CD4-positive, alpha-beta memory T cell (primary cell): ENCODE data around the gene HOXD10. TPM values are rescaled to one million over a fixed set of nuclear protein-coding genes. Genes with fewer than 3 reads are reported as not detected.
A peak's percentile ranks its signal among the peaks of the same experiment; 100 is the strongest.

ENCODE experiments used
- CTCF ChIA-PET: fragments of 350-600 bp; sonication (Branson Sonifier 250); formaldehyde crosslinking; loops from one replicate; lab custom pipeline; 2021; ENCODE audit warnings: inconsistent platforms; ENCODE audit not compliant: partially characterized antibody; lab: Charles Lee
- POLR2A ChIA-PET: fragments of 350-600 bp; sonication (Branson Sonifier 250); formaldehyde crosslinking; loops from one replicate; lab custom pipeline; 2021; ENCODE audit not compliant: partially characterized antibody; lab: Charles Lee
- DNase-seq, 5 donors: peaks; one replicate each; pipeline versions ENCODE4 v3.0.0 to v3.0.0-alpha.2; 2020 to 2022; ENCODE audit warnings: mixed read lengths in 1 of 5
- H3K27ac ChIP-seq: one replicate; pipeline ENCODE4 v1.7.0; 2013; ENCODE audit warnings: low read depth, low read length
- H3K27me3 ChIP-seq: 2 replicates; pipeline ENCODE4 v1.7.0; 2013; ENCODE audit warnings: mild to moderate bottlenecking, low read length, moderate library complexity; ENCODE audit not compliant: insufficient read depth
- H3K36me3 ChIP-seq: 2 replicates; pipeline ENCODE4 v1.7.0; 2013; ENCODE audit warnings: mild to moderate bottlenecking, low read length, moderate library complexity; ENCODE audit not compliant: insufficient read depth
- H3K4me1 ChIP-seq: 2 replicates; pipeline ENCODE4 v1.7.0; 2013; ENCODE audit warnings: mild to moderate bottlenecking, low read length, moderate library complexity; ENCODE audit not compliant: insufficient read depth
- H3K4me3 ChIP-seq, 2 donors: one replicate each; pipeline ENCODE4 v1.7.0; 2013; ENCODE audit warnings: low read length in 2 of 2, mild to moderate bottlenecking in 1 of 2
- H3K9me3 ChIP-seq, 2 donors: one replicate each; pipeline ENCODE4 v1.7.0; 2013; ENCODE audit warnings: low read length in 2 of 2, control low read depth in 1 of 2; ENCODE audit not compliant: control insufficient read depth in 1 of 2
- H3K27ac Mint-ChIP-seq, 7 donors: one replicate each; pipeline ENCODE4 v1.8.0; 2020 to 2021; ENCODE audit warnings: mixed read lengths in 7 of 7, mild to moderate bottlenecking in 6 of 7, inconsistent platforms in 3 of 7, moderate library complexity in 3 of 7
- H3K27me3 Mint-ChIP-seq, 2 donors: one replicate each; pipeline ENCODE4 v1.8.0; 2020 to 2021; ENCODE audit warnings: mixed read lengths in 2 of 2
- H3K36me3 Mint-ChIP-seq, 2 donors: one replicate each; pipeline ENCODE4 v1.8.0; 2020 to 2021; ENCODE audit warnings: mixed read lengths in 2 of 2, inconsistent platforms in 1 of 2, mild to moderate bottlenecking in 1 of 2
- H3K4me1 Mint-ChIP-seq, 4 donors: one replicate each; pipeline ENCODE4 v1.8.0; 2020 to 2021; ENCODE audit warnings: mixed read lengths in 4 of 4, mild to moderate bottlenecking in 1 of 4
- H3K4me3 Mint-ChIP-seq, 8 donors: one replicate each; pipeline ENCODE4 v1.8.0; 2020 to 2021; ENCODE audit warnings: mixed read lengths in 8 of 8, mild to moderate bottlenecking in 7 of 8, moderate library complexity in 6 of 8, inconsistent platforms in 3 of 8
- H3K9me3 Mint-ChIP-seq, 8 donors: one replicate each; pipeline ENCODE4 v1.8.0; 2020 to 2021; ENCODE audit warnings: mixed read lengths in 8 of 8, mild to moderate bottlenecking in 5 of 8, inconsistent platforms in 3 of 8, moderate library complexity in 1 of 8
- intact Hi-C: fragments of 100-400 bp; cut with micrococcal nuclease; formaldehyde crosslinking; loops from one replicate; pipeline ENCODE4 v1.15.1; 2023
- polyA plus RNA-seq, 2 donors: library from polyadenylated mRNA; unstranded; fragments of 300-500 nt; fragmentation: Illumina TruSeq; gene quantifications; one replicate each; pipeline ENCODE4 v1.2.3, GENCODE V29; 2021
- total RNA-seq, 2 experiments: library from RNA; stranded (reverse); gene quantifications; one replicate each; pipeline ENCODE4 v1.2.3, GENCODE V29; 2021

Gene HOXD10
- total and polyA plus RNA-seq, 4 experiments from 2014 or later: not detected

DNA sequence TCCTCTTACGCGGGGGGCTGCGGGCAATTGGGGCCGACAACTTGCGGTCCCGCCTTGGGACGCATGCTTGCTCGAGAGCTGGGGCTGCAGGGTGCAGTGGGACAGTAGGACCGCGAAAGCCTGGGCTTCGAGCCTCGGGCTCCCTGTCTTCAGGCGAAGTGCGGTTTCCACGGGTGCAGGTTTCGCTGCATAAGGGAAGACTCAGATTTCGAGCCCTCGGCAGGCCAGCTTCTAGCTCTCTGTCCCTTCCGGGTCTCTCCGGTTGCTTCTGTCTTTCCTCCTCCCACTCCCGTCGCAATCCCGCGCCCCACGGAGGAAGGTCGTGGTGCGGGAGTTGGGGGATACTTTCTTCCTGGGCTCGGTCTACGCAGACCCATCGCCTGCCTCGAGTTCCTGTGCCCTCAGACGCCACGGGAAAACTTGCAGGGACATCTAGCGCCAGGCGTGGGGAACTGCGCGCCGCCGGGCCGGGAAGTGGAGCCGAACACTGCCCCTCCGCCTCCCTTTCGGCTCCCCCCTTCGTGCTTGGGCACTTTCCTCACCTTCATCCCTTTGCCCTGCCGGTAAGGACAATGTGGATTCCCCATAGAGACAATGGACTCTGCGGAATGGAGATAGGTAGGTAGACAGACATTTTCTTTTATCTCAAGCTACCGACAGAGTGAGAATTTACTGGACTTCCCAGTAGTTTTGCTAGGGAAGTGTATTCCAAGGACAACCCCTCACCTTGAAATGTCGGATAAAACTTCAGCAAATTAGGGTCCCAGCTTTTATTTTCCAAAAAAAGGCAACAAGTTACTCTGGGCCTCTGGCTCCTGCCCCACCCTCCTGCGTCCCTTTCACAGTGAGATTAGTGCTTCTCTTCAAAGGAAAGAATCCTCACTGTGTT, 28.3 kb upstream of the HOXD10 start:
- POLR2A ChIA-PET: interaction anchor here (0.7 kb wide), 1 partner anchor 11 kb away, joined by 3 read pairs; the partner anchor contains the start of gene HOXD12
- CTCF ChIA-PET: interaction anchor here (1.4 to 1.8 kb wide), 2 partner anchors 9 to 398 kb away, joined by 5 to 6 read pairs; no protein-coding TSS in a partner anchor
- DNase-seq: no peak

DNA sequence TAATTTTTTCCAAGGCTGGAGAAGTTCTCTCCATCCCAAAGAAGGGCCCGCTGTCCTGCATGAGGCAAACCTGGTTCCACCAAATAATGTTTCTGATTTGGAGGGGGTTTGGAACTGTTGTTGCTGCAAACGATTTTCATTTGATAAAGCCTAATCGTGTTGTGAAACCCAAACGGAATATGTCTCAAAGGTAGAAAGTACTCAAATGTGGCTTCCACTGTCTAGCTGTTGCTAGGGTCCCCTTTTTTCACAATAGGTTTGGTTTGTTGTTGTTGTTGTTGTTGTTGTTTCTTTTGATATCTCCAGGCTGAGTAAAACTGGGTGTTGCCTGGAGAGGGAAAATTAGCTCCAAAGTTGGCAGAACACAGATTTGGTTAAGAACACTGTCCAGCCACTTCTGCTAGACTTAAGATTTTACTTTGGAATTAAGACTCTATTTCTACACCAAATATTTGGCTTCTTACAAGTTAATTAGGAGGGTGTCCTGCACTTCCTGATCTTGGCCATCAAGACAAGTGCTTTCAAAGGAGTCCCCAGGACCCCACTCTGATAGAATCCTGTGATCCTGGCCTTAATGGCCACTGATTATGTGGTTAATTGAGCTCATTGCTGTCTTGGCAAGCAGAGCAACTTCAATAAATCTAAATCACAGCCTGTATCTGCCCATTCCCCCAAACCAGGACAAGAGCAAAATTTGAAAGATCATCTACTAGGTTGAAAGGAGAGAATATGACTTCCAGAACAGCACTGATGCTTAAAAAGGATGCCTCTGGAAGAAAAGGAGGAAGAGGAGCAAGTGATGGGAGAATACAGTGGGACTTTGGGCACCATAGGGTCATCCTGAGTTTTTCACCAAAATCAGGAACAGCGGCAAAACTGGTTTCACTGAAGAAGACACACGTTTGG, 27.4 kb upstream of the HOXD10 start:
- DNase-seq: no peak
- H3K4me3 ChIP-seq: no peak overlapping the region
- peaks cover 16% of the 10 kb centered on the region for H3K4me1 ChIP-seq
- ChIA-PET POLR2A (interaction anchor here (0.7 kb wide), 1 partner anchor 10 kb away, joined by 3 read pairs; the partner anchor contains the start of gene HOXD12), CTCF (interaction anchor here (0.5 to 1.8 kb wide), 3 partner anchors 8 to 583 kb away, joined by 3 to 6 read pairs (median 5); no protein-coding TSS in a partner anchor)
- Mint-ChIP-seq H3K27me3 (peaks cover 68 to 76% of the 10 kb centered on the region in 2 donors), H3K4me1 (peaks cover 8 to 67% (median 23%) of the 10 kb centered on the region in 4 donors), H3K36me3 (peaks cover 7 to 9% of the 10 kb centered on the region in 2 donors), H3K27ac (peak overlapping the region in 2 of 7 donors; percentile 46 to 57), H3K4me3 (peak overlapping the region in 2 of 8 donors; percentile 4 to 13), H3K9me3 (peaks cover 0 to 60% (median 43%) of the 10 kb centered on the region in 8 donors)
- intact Hi-C loops: loop anchor here (1.0 to 2.0 kb wide), 2 partner anchors 7 to 398 kb away; no protein-coding TSS in a partner anchor
- H3K27ac ChIP-seq: no peak overlapping the region
- no peaks in the 10 kb centered on the region for H3K36me3 ChIP-seq
- no peaks in the 10 kb centered on the region for H3K9me3 ChIP-seq
- H3K27me3 ChIP-seq: peaks cover 88% of the 10 kb centered on the region

More for the DNA sequence above, 28.3 kb upstream of the HOXD10 start:
- H3K27me3 Mint-ChIP-seq: peaks cover 68 to 76% of the 10 kb centered on the region in 2 donors
- H3K9me3 ChIP-seq: no peaks in the 10 kb centered on the region
- H3K27ac ChIP-seq: no peak overlapping the region
- peaks cover 11% of the 10 kb centered on the region for H3K4me1 ChIP-seq
- peak overlapping the region in 1 of 2 donors; percentile 22 for H3K4me3 ChIP-seq
- H3K36me3 Mint-ChIP-seq: peaks cover 7 to 9% of the 10 kb centered on the region in 2 donors
- H3K4me1 Mint-ChIP-seq: peaks cover 8 to 64% (median 18%) of the 10 kb centered on the region in 4 donors
- no peaks in the 10 kb centered on the region for H3K36me3 ChIP-seq
- peaks cover 88% of the 10 kb centered on the region for H3K27me3 ChIP-seq
- H3K27ac Mint-ChIP-seq: peak overlapping the region in 5 of 7 donors; percentile 17 to 91 (median 57)
- intact Hi-C loops: loop anchor here (1.0 to 2.0 kb wide), 2 partner anchors 8 to 397 kb away; no protein-coding TSS in a partner anchor
- H3K4me3 Mint-ChIP-seq: peak overlapping the region; percentile 44 to 79 (median 67)
- H3K9me3 Mint-ChIP-seq: peaks cover 0 to 60% (median 47%) of the 10 kb centered on the region in 8 donors

DNA sequence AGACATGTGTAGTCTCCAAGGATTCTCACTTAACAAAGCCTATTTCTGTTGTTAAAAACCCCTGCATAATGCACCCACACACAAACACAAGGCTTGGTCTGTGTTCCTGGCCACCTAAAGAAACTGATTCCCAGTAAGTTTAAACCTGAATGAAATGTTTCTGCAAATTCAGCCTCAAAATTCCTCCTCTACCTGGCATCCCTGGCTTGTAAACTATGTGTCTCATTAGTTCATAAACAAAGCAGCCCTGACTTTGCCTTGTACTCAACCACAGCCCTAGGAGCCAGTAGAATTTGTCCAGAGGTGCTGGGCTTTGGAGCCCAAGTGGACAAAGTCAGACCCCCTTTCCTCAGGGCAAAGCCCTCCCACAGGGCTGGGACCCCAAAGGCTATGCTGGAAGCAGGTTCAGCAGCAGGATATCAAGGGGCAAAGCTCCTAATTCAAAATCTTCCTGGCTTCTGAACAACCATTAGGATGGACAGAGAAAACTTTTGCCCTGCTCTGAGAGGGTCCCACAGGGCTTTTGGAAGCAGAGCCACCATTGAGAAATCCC, 26.7 kb upstream of the HOXD10 start:
- no peak overlapping the region for H3K4me3 Mint-ChIP-seq
- Histone ChIP-seq H3K9me3 (no peaks in the 10 kb centered on the region), H3K4me3 (no peak overlapping the region), H3K27me3 (peaks cover 89% of the 10 kb centered on the region), H3K36me3 (no peaks in the 10 kb centered on the region), H3K27ac (no peak overlapping the region), H3K4me1 (peaks cover 16% of the 10 kb centered on the region)
- peaks cover 0 to 60% (median 39%) of the 10 kb centered on the region in 8 donors for H3K9me3 Mint-ChIP-seq
- H3K27ac Mint-ChIP-seq: peak overlapping the region in 1 of 7 donors; percentile 57
- peaks cover 70 to 78% of the 10 kb centered on the region in 2 donors for H3K27me3 Mint-ChIP-seq
- DNase-seq: no peak
- intact Hi-C loops: loop anchor here (2.0 to 5.0 kb wide), 2 partner anchors 399 to 1753 kb away; no protein-coding TSS in a partner anchor
- H3K36me3 Mint-ChIP-seq: peaks cover 7 to 10% of the 10 kb centered on the region in 2 donors
- peaks cover 8 to 63% (median 23%) of the 10 kb centered on the region in 4 donors for H3K4me1 Mint-ChIP-seq
- ChIA-PET POLR2A (no interaction called here), CTCF (interaction anchor here (1.4 to 1.8 kb wide), 2 partner anchors 8 to 399 kb away, joined by 5 to 6 read pairs; no protein-coding TSS in a partner anchor)

GRCh38 chr2:176090862-176091261, 25.7 kb upstream of the HOXD10 start:
- Histone ChIP-seq H3K27me3 (peaks cover 89% of the 10 kb centered on the region), H3K9me3 (no peaks in the 10 kb centered on the region), H3K36me3 (no peaks in the 10 kb centered on the region), H3K4me1 (peaks cover 16% of the 10 kb centered on the region), H3K27ac (no peak overlapping the region), H3K4me3 (no peak overlapping the region)
- H3K27ac Mint-ChIP-seq: peak overlapping the region in 3 of 7 donors; percentile 24 to 74 (median 66)
- H3K36me3 Mint-ChIP-seq: peaks cover 7 to 8% of the 10 kb centered on the region in 2 donors
- intact Hi-C loops: loop anchor here (5.0 kb wide), 1 partner anchor 1754 kb away; no protein-coding TSS in a partner anchor
- ChIA-PET CTCF (no interaction called here), POLR2A (no interaction called here)
- H3K4me1 Mint-ChIP-seq: peaks cover 8 to 56% (median 23%) of the 10 kb centered on the region in 4 donors
- no peak for DNase-seq
- H3K27me3 Mint-ChIP-seq: peaks cover 76 to 81% of the 10 kb centered on the region in 2 donors
- peaks cover 0 to 58% (median 42%) of the 10 kb centered on the region in 8 donors for H3K9me3 Mint-ChIP-seq
- H3K4me3 Mint-ChIP-seq: peak overlapping the region in 1 of 8 donors; percentile 70

DNA sequence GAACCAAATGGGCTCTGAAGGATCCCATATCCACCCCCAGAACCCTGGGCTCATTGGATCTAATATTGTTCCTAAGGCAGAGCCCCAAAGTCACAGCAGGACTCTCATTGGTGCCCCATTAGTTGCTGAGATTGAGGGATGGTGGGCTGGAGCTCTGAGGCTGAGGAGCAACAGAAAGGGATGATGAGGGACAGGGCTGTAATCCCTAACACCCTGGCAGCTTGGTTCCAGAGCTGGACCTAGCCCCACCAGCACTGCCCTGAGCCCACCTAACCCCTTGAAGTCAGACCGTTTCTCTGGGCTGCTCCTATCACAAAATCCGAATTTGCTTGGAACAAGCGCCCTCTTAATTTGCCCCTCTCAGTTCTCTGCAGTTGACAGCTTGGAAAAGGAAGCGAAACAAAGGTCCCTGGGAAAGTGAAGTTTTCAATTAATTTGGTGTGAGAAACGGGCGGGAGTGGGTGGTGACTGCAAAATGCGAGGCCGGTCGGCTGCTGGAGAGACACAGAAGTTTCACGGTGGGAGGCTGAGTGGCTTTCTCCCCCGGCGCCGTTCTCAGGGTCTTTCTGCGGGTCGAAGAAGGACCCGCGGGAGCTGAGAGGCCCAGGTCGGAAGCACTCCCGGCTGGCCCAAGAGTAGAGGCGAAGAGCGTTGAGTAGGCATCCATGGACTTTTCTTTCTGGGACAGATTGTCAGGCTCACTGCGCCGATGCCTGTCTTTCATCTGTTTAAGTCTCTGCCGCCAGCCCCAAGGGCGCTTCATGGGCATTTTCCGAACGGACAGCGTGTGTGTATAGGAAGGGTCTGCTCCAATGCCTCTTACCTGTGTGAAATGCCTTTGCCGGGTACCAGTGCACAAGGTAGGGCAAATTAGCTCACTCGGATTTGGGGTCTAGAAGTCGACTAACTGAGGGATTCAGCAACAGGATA, 25.0 kb upstream of the HOXD10 start:
- Histone ChIP-seq H3K27ac (no peak overlapping the region), H3K9me3 (no peaks in the 10 kb centered on the region), H3K4me3 (no peak overlapping the region), H3K4me1 (peaks cover 20% of the 10 kb centered on the region), H3K27me3 (peaks cover 89% of the 10 kb centered on the region), H3K36me3 (no peaks in the 10 kb centered on the region)
- intact Hi-C loops: loop anchor here (5.0 kb wide), 1 partner anchor 1754 kb away; no protein-coding TSS in a partner anchor
- H3K4me1 Mint-ChIP-seq: peaks cover 11 to 59% (median 24%) of the 10 kb centered on the region in 4 donors
- H3K36me3 Mint-ChIP-seq: peaks cover 7 to 8% of the 10 kb centered on the region in 2 donors
- ChIA-PET CTCF (no interaction called here), POLR2A (no interaction called here)
- DNase-seq: no peak
- peaks cover 0 to 53% (median 40%) of the 10 kb centered on the region in 8 donors for H3K9me3 Mint-ChIP-seq
- H3K27me3 Mint-ChIP-seq: peaks cover 78 to 83% of the 10 kb centered on the region in 2 donors
- peak overlapping the region; percentile 22 to 73 (median 61) for H3K4me3 Mint-ChIP-seq
- H3K27ac Mint-ChIP-seq: peak overlapping the region in 6 of 7 donors; percentile 30 to 92 (median 66)
